Astrocyte of the cerebellum (primary cell): ENCODE measurements around the gene NOS2.
A peak's percentile ranks its signal among the peaks of the same experiment; 100 is the strongest.

Experiments
- DNase-seq: peaks from one replicate; pipeline ENCODE4 v3.0.0-alpha.2; 2011; ENCODE audit warnings: low read depth
- H3K4me3 ChIP-seq: 2 replicates; pipeline ENCODE4 v1.5.1; 2011; ENCODE audit warnings: mild to moderate bottlenecking, low read depth, low read length, moderate library complexity
- in situ Hi-C: cut with HindIII; loops from 2 replicates; pipeline ENCODE4 v1.10.0; 2017; ENCODE audit warnings: low sequenced_read_pairs
- TF ChIP-seq, protein P1 (sequence below): IDR thresholded peaks from 2 replicates; pipeline ENCODE4 v1.5.1; 2012; ENCODE audit warnings: low read length, low read depth, moderate library complexity, mild to moderate bottlenecking; ENCODE audit errors: missing control alignments

NOS2 gene

DNA sequence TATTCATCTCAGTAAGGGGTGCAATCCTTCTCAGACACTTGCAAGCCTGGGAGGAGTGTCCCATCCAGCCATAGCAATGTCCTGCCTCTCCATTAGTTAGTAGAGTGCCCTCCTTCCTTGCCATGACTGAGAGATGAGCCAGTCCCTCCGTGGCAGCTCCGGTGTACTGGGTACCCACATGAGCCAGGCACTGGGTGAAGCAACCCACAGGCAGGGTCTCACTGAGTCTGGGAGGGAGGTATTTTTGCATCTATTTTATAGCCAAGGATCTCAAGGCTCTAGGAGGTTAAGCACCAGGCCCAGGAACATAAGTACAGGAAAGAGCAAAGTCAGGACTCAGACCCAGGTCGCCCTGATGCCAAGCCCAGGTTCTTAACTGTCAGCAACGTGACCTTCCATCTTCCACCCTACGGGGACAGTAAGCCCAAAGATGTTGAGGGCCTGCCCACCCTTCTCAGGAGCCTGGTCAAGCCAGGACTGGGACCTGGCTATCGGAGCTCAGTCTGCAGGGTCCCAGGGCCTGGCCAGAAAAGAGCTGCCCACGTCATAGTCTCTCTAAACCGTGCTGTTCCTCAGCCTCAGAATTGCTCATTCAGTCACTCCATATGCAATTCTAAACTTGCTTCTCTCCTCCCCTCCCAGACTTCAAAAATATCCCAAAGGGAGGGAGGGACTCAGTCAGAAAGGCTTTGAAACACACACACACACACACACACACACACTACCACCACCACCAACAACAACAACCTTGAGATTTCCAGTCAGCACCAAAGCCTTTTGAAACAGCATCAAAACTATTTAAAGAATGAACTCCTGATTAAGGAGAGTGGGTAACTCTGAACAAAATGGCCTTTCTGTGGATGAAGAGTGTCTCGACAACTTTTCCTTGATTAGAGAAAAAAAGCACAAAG, 16.6 kb downstream of the NOS2 start:
- TF ChIP-seq, protein P1, sequence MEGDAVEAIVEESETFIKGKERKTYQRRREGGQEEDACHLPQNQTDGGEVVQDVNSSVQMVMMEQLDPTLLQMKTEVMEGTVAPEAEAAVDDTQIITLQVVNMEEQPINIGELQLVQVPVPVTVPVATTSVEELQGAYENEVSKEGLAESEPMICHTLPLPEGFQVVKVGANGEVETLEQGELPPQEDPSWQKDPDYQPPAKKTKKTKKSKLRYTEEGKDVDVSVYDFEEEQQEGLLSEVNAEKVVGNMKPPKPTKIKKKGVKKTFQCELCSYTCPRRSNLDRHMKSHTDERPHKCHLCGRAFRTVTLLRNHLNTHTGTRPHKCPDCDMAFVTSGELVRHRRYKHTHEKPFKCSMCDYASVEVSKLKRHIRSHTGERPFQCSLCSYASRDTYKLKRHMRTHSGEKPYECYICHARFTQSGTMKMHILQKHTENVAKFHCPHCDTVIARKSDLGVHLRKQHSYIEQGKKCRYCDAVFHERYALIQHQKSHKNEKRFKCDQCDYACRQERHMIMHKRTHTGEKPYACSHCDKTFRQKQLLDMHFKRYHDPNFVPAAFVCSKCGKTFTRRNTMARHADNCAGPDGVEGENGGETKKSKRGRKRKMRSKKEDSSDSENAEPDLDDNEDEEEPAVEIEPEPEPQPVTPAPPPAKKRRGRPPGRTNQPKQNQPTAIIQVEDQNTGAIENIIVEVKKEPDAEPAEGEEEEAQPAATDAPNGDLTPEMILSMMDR = no peak
- H3K4me3 ChIP-seq = no peak overlapping the region
- in situ Hi-C loops = no loop called here
- no peak for DNase-seq

DNA sequence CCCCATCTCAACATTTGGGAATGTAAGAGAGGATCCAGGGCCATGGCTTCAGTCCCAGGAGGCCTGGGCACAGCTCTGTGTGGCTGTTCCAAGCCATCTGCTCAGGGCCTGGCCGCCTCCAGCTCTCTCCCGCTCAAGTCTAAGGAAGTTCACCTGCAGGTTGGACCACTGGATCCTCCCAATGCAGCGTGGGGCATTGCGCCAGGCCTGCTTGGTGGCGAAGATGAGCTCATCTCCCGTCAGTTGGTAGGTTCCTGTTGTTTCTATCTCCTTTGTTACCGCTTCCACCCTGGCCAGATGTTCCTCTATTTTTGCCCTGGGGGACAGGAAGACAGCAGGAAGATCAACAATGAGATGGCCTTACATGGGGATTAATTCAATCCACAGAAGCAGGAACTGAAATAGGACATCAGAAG, 17.5 kb downstream of the NOS2 start:
- TF ChIP-seq, protein P1 = no peak
- in situ Hi-C loops = no loop called here
- no peak for DNase-seq
- no peak overlapping the region for H3K4me3 ChIP-seq

DNA sequence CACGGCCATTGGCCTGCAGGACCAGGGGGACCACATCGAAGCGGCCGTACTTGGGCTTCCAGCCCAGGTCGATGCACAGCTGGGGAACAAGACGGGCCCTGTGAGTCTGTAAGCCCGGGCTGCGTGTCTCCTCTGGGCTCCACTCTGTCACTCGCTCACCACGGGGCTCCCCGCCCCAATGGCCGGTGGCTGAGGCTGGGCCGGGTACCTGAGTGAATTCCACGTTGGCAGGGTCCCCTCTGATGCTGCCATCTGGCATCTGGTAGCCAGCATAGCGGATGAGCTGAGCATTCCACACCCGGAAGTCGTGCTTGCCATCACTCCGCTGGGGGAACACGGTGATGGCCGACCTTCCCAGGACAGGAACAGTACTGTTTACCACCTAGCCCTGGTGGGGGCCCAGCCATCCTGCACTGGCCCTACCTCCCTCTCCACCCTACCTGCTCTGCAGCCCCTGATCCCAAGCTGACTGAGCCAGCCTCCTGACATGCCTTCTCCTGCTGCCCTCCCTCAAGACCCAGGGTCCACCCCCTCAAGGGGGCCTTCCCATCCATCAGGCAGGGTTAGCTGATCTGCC, 19.4 kb downstream of the NOS2 start:
- DNase-seq = no peak
- H3K4me3 ChIP-seq = no peak overlapping the region
- in situ Hi-C loops = no loop called here
- TF ChIP-seq, protein P1 = no peak

DNA sequence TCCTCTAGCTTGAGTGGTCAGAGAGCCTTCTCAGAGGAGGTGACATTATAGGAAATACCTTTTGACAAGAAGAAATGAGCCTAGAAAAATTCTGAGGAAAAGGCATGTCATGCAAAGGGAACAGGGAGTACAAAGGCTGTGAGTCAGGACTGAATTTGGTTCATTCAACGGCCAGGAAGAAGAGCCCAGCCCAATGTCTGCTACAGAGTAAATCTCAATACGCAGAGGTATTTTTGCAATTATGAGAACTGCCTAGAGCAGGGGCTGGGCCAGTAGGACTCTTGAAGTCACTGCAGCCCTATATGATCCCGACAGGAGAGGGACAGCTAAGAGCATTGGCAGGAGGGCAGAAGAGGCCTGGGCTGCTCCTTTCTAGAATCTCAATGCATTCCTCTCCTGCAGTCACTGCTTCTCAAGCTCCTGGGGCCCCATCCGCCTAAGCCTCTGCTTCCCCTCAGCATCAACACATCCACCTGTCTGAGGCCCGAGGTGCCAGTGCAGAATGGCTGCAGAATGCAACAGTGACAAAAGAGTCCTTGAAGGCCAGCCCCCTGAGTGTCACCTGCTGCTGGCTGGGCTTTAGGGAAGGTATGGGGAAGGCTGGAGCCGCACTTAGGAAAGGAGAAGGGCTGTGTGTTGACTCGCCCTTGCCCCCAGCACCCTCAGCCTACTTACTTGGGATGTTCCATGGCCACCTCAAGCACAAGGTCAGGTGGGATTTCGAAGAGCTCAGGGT, 20.1 kb downstream of the NOS2 start:
- TF ChIP-seq, protein P1 = no peak
- no peak for DNase-seq
- in situ Hi-C loops = no loop called here
- no peak overlapping the region for H3K4me3 ChIP-seq

DNA sequence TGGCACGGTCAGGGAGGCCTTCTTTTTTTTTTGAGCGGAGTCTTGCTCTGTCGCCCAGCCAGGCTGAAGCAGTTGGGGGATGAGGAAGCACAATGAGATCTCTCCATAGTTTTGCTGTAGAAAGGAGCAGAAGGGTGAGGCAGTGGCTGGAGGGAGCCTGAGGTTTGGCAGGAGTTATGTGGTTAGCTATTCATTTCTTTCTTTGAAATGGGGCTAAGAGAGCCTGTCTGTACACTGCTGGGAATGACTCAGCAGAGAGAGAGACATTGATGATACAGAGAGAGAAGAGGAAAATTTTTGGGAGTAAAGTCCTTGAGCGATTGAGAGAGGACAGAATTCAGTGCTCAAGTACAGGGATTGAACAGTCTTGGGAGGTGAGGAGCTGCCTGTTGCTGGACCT, 22.1 kb downstream of the NOS2 start:
- no peak overlapping the region for H3K4me3 ChIP-seq
- peak; percentile 56 for DNase-seq
- in situ Hi-C loops = no loop called here
- TF ChIP-seq, protein P1 = no peak

DNA sequence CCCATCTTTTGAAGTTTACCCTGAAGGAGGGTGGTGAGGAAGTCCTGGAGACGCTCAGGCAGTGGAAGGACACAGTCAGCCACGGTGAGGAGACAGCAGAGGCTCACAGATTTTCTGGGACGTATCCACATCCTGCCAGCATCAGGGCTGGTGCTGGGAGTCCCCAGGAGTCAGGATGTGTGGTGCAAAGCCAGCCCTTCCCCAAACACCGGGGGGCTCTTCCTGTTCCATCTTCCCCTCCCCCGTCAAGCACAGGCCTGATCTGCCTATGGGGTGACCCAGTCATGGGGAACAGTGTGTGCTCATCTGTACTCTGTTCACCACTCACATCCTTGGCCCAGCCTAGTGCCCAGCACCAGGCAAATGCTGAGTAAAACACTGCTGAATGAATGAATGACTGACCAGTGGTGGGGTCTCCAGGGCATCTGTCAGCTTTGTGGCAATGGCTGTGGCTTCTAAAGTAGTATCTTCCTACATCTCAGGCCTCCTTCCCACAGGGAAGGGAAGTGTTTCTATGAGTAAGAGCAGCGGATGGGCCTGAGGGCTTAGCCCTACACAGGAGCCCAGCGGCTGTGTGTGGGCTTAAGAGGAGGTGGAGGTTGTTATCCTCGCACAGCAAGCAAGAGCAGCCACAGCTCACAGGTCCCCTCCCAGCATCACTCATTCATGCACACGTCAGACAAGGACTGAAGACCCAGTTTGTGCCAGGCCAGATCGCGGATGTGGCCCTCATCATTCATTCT, 23.3 kb downstream of the NOS2 start:
- in situ Hi-C loops = no loop called here
- H3K4me3 ChIP-seq = no peak overlapping the region
- TF ChIP-seq, protein P1 = no peak
- no peak for DNase-seq
